CD4-positive, CD25-positive, alpha-beta regulatory T cell (primary cell): ENCODE measurements around the gene NXF1. TPM values are rescaled to one million over a fixed set of nuclear protein-coding genes. Genes with fewer than 3 reads are reported as not detected.
"Not testable (repeated sequence)": the region's sequence is repeated elsewhere in the genome, so short reads cannot be mapped to it uniquely, and the experiment has no call there.

Source experiments
- ATAC-seq, 2 donors: fragments of 150-1000 bp; cut with Tn5 transposase; one replicate each; pipeline ENCODE4 v1.10.0; 2021; ENCODE audit warnings: low read depth in 2 of 2, moderate number of reproducible peaks in 2 of 2, moderate library complexity in 1 of 2
- DNase-seq, 3 donors: peaks; one replicate each; pipeline versions ENCODE4 v3.0.0 to v3.0.0-alpha.2; 2012 to 2022; ENCODE audit warnings: mixed read lengths in 1 of 3
- H3K27ac ChIP-seq: one replicate; pipeline ENCODE4 v1.7.0; 2013; ENCODE audit warnings: mild to moderate bottlenecking, low read length; ENCODE audit not compliant: insufficient read depth, poor library complexity, severe bottlenecking
- H3K27me3 ChIP-seq: one replicate; pipeline ENCODE4 v1.7.0; 2013; ENCODE audit warnings: low read length; ENCODE audit not compliant: control insufficient read depth, insufficient read depth
- H3K36me3 ChIP-seq: one replicate; pipeline ENCODE4 v1.7.0; 2013; ENCODE audit warnings: mild to moderate bottlenecking, low read length, moderate library complexity; ENCODE audit not compliant: control insufficient read depth, insufficient read depth
- H3K4me1 ChIP-seq: 2 replicates; pipeline ENCODE4 v1.7.0; 2013; ENCODE audit warnings: mild to moderate bottlenecking, low read length; ENCODE audit not compliant: insufficient read depth, control insufficient read depth, poor library complexity, severe bottlenecking
- H3K4me3 ChIP-seq: one replicate; pipeline ENCODE4 v1.7.0; 2013; ENCODE audit warnings: low read depth, mild to moderate bottlenecking, low read length, moderate library complexity
- H3K9me3 ChIP-seq, 2 experiments: 1 replicate in 1 of 2; 2 replicates in 1 of 2; pipeline ENCODE4 v1.7.0; 2013; ENCODE audit warnings: low read length in 2 of 2, mild to moderate bottlenecking in 1 of 2, moderate library complexity in 1 of 2; ENCODE audit not compliant: control insufficient read depth in 2 of 2
- H3K27ac Mint-ChIP-seq, 3 donors: one replicate each; pipeline ENCODE4 v1.8.0; 2020 to 2022; ENCODE audit warnings: mild to moderate bottlenecking in 3 of 3, mixed read lengths in 3 of 3, moderate library complexity in 2 of 3
- H3K27me3 Mint-ChIP-seq: one replicate; pipeline ENCODE4 v1.8.0; 2022; ENCODE audit warnings: mild to moderate bottlenecking, mixed read lengths
- H3K36me3 Mint-ChIP-seq: one replicate; pipeline ENCODE4 v1.8.0; 2020; ENCODE audit warnings: mixed read lengths
- H3K4me1 Mint-ChIP-seq, 4 donors: one replicate each; pipeline ENCODE4 v1.8.0; 2020 to 2022; ENCODE audit warnings: mixed read lengths in 4 of 4, mild to moderate bottlenecking in 1 of 4
- H3K4me3 Mint-ChIP-seq, 4 donors: one replicate each; pipeline ENCODE4 v1.8.0; 2020 to 2022; ENCODE audit warnings: mild to moderate bottlenecking in 4 of 4, mixed read lengths in 4 of 4, moderate library complexity in 3 of 4
- H3K9me3 Mint-ChIP-seq, 7 donors: one replicate each; pipeline ENCODE4 v1.8.0; 2020 to 2022; ENCODE audit warnings: mixed read lengths in 7 of 7, mild to moderate bottlenecking in 3 of 7, moderate library complexity in 2 of 7
- polyA plus RNA-seq, 4 donors: library from polyadenylated mRNA; unstranded; fragments of 300-500 nt; fragmentation: Illumina TruSeq; gene quantifications; one replicate each; pipeline ENCODE4 v1.2.3, GENCODE V29; 2021
- total RNA-seq: library from RNA; stranded (reverse); gene quantifications from one replicate; pipeline ENCODE4 v1.2.3, GENCODE V29; 2022

NXF1 gene
- total and polyA plus RNA-seq, 5 donors from 2014 or later: 47.3 to 309 (median 69.6) TPM

- peaks cover 16% of the 10 kb centered on the region for H3K36me3 ChIP-seq
- H3K27ac Mint-ChIP-seq: peak overlapping the region in 2 of 3 donors; percentile 25 to 26
- H3K9me3 Mint-ChIP-seq: no peaks in the 10 kb centered on the region
- peaks cover 11% of the 10 kb centered on the region for H3K36me3 Mint-ChIP-seq
- no peak for ATAC-seq
- H3K4me1 Mint-ChIP-seq: peaks cover 6 to 27% (median 12%) of the 10 kb centered on the region in 4 donors
- peak overlapping the region in 2 of 4 donors; percentile 10 to 11 for H3K4me3 Mint-ChIP-seq
- no peaks in the 10 kb centered on the region for H3K9me3 ChIP-seq
- no peaks in the 10 kb centered on the region for H3K27me3 Mint-ChIP-seq
- no peaks in the 10 kb centered on the region for H3K27me3 ChIP-seq
- H3K27ac ChIP-seq: no peak overlapping the region
- no peak overlapping the region for H3K4me3 ChIP-seq
- no peak for DNase-seq
- H3K4me1 ChIP-seq: peaks cover 7% of the 10 kb centered on the region
Measured at GRCh38 chr11:62847767-62848314, 42.6 kb upstream of the NXF1 start.

- H3K36me3 Mint-ChIP-seq: no peaks in the 10 kb centered on the region
- H3K4me1 Mint-ChIP-seq: peaks cover 0 to 11% (median 2%) of the 10 kb centered on the region in 4 donors
- Histone ChIP-seq H3K36me3 (no peaks in the 10 kb centered on the region), H3K9me3 (no peaks in the 10 kb centered on the region), H3K27me3 (no peaks in the 10 kb centered on the region), H3K27ac (no peak overlapping the region), H3K4me1 (peaks cover 15% of the 10 kb centered on the region), H3K4me3 (no peak overlapping the region)
- H3K27me3 Mint-ChIP-seq: no peaks in the 10 kb centered on the region
- no peak overlapping the region for H3K4me3 Mint-ChIP-seq
- no peak for DNase-seq
- no peak for ATAC-seq
- H3K9me3 Mint-ChIP-seq: no peaks in the 10 kb centered on the region
- peak overlapping the region in 1 of 3 donors; percentile 67 for H3K27ac Mint-ChIP-seq
Measured at GRCh38 chr11:62846177-62846576, 40.9 kb upstream of the NXF1 start.

- Mint-ChIP-seq H3K36me3 (no peaks in the 10 kb centered on the region), H3K9me3 (no peaks in the 10 kb centered on the region), H3K4me3 (no peak overlapping the region), H3K27ac (peak overlapping the region in 1 of 3 donors; percentile 71), H3K4me1 (peaks cover 0 to 13% (median 6%) of the 10 kb centered on the region in 4 donors), H3K27me3 (peaks cover 6% of the 10 kb centered on the region)
- H3K4me3 ChIP-seq: no peak overlapping the region
- no peak overlapping the region for H3K27ac ChIP-seq
- no peaks in the 10 kb centered on the region for H3K9me3 ChIP-seq
- H3K36me3 ChIP-seq: no peaks in the 10 kb centered on the region
- ATAC-seq (no peak), DNase-seq (no peak)
- H3K4me1 ChIP-seq: peaks cover 23% of the 10 kb centered on the region
- no peaks in the 10 kb centered on the region for H3K27me3 ChIP-seq
Measured at GRCh38 chr11:62844154-62844553, 38.9 kb upstream of the NXF1 start.

- Mint-ChIP-seq H3K36me3 (no peaks in the 10 kb centered on the region), H3K9me3 (no peaks in the 10 kb centered on the region), H3K4me3 (no peak overlapping the region), H3K27me3 (peaks cover 6% of the 10 kb centered on the region), H3K4me1 (peaks cover 0 to 15% (median 8%) of the 10 kb centered on the region in 4 donors), H3K27ac (peak overlapping the region; percentile 21 to 71 (median 34))
- H3K9me3 ChIP-seq: no peaks in the 10 kb centered on the region
- ATAC-seq (no peak), DNase-seq (no peak)
- H3K27ac ChIP-seq: no peak overlapping the region
- H3K4me1 ChIP-seq: peaks cover 29% of the 10 kb centered on the region
- no peaks in the 10 kb centered on the region for H3K27me3 ChIP-seq
- H3K36me3 ChIP-seq: no peaks in the 10 kb centered on the region
- no peak overlapping the region for H3K4me3 ChIP-seq
Measured at GRCh38 chr11:62843466-62843865, 38.2 kb upstream of the NXF1 start.

- H3K27ac Mint-ChIP-seq, H3K36me3 ChIP-seq, H3K9me3 ChIP-seq, DNase-seq, H3K4me3 Mint-ChIP-seq, ATAC-seq, H3K27me3 Mint-ChIP-seq, H3K27me3 ChIP-seq, H3K36me3 Mint-ChIP-seq, H3K9me3 Mint-ChIP-seq: not testable (repeated sequence)
- Histone ChIP-seq H3K4me1 (peaks cover 31% of the 10 kb centered on the region), H3K27ac (peak overlapping the region; percentile 99), H3K4me3 (peak overlapping the region; percentile 85)
- H3K4me1 Mint-ChIP-seq: peaks cover 0 to 15% (median 7%) of the 10 kb centered on the region in 4 donors
Measured at GRCh38 chr11:62842891-62843290, 37.7 kb upstream of the NXF1 start.

DNA sequence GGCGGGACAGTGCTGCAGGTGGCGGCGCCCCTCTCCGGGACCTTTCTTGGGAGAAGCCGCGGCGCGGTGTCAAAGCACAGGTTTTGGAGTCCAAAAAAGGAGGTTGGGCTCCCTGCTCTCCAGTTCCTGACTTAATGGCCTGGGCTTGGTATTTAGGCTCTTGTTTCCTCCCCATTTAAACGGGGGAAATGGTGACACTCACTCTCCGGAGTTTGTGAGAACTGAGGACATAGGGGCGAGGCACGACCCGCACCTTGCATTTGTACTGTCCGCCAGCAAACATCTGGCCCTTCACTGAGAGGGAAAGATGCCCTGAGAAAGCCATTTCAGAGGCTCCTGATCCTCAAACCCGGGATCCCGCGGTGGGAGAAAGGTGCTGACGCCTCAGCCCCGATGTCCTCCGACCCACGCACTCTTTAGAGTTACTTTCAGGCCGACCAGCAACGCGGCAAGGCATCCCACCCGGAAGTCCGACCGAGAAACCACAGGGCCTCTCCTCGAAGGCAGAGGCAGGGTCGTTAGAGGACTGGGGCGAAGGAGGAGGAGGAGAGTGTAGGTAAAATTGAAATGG lies 37.0 kb upstream of the NXF1 start:
- Mint-ChIP-seq H3K4me3 (no peak overlapping the region), H3K27ac (no peak overlapping the region), H3K27me3 (peaks cover 6% of the 10 kb centered on the region), H3K9me3 (no peaks in the 10 kb centered on the region), H3K36me3 (peaks cover 4% of the 10 kb centered on the region), H3K4me1 (peaks cover 0 to 20% (median 9%) of the 10 kb centered on the region in 4 donors)
- DNase-seq (peak in 2 of 3 donors; percentile 40 to 60), ATAC-seq (no peak)
- peak overlapping the region; percentile 99 for H3K27ac ChIP-seq
- H3K27me3 ChIP-seq: no peaks in the 10 kb centered on the region
- peak overlapping the region; percentile 85 for H3K4me3 ChIP-seq
- no peaks in the 10 kb centered on the region for H3K9me3 ChIP-seq
- H3K36me3 ChIP-seq: no peaks in the 10 kb centered on the region
- H3K4me1 ChIP-seq: peaks cover 34% of the 10 kb centered on the region

DNA sequence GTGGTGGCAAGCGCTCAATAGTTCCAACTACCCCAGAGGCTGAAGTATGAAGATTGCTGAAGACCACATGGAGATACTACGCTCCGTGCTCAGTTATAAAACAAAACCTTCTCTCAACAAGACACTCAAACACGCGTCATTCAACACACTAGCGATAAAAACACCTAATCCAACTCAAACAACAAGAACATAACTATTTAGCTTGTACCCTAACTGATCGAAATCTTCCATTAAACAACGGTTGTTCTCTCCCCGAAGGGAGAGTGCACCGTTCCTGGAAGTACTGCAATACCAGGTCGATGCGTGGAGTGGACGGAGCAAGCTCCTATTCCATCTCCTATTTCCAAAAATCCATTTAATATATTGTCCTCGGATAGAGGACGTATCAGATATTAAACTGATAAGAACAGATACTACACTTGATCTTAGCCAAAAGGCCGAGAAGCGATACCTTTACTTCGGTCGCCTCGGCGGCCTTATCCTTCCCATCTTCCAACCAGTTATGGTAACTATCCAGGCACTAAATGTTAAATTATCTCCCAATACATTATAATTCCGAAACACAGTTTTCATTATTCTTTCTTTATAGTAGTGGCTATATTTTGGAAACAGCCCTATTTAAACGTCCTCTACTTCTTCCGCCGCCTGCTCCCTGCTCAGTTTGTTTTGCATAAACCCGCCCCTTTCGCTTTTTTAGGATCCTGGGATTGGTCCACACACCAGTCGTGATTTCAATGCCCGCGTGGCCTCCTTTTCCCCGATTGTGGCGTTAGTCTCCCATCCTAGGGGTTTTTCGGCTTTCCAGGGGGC lies 36.3 kb upstream of the NXF1 start:
- no peak overlapping the region for H3K27ac Mint-ChIP-seq
- DNase-seq (peak; percentile 81 to 96 (median 90)), ATAC-seq (peak; percentile 65 to 66)
- Histone ChIP-seq H3K4me3 (peak overlapping the region; percentile 85), H3K27me3 (no peaks in the 10 kb centered on the region), H3K27ac (peak overlapping the region; percentile 99), H3K9me3 (no peaks in the 10 kb centered on the region), H3K36me3 (no peaks in the 10 kb centered on the region), H3K4me1 (peaks cover 34% of the 10 kb centered on the region)
- no peaks in the 10 kb centered on the region for H3K9me3 Mint-ChIP-seq
- H3K4me3 Mint-ChIP-seq: no peak overlapping the region
- H3K36me3 Mint-ChIP-seq: peaks cover 5% of the 10 kb centered on the region
- H3K4me1 Mint-ChIP-seq: peaks cover 0 to 25% (median 9%) of the 10 kb centered on the region in 4 donors
- H3K27me3 Mint-ChIP-seq: peaks cover 6% of the 10 kb centered on the region
